HG03439 (cell line): ENCODE results near the gene SLF1.

Experiments
- ATAC-seq: cut with Tn5 transposase; IDR thresholded peaks from one replicate; pipeline ENCODE4 v1.9.1; 2021; ENCODE audit warnings: mild to moderate bottlenecking, moderate library complexity; ENCODE audit not compliant: unreplicated experiment

The SLF1 gene

GRCh38 chr5:94660506-94660905 lies 42.0 kb downstream of the SLF1 start:
- no peak for ATAC-seq

GRCh38 chr5:94661086-94661485 lies 42.6 kb downstream of the SLF1 start:
- no peak for ATAC-seq

- no peak for ATAC-seq
These were observed 49.5 kb downstream of the SLF1 start for GRCh38 chr5:94667937-94668336.

GRCh38 chr5:94670726-94671125 lies 52.3 kb downstream of the SLF1 start:
- no peak for ATAC-seq

GRCh38 chr5:94672746-94673145 lies 54.3 kb downstream of the SLF1 start:
- no peak for ATAC-seq

- ATAC-seq: no peak
These were observed 56.3 kb downstream of the SLF1 start for GRCh38 chr5:94674490-94675382.

- no peak for ATAC-seq
These were observed 57.6 kb downstream of the SLF1 start for GRCh38 chr5:94675965-94676618.

- ATAC-seq: no peak
These were observed 64.5 kb downstream of the SLF1 start for GRCh38 chr5:94682814-94683520.

- no peak for ATAC-seq
These were observed 71.4 kb downstream of the SLF1 start for GRCh38 chr5:94689908-94690307.

- no peak for ATAC-seq
These were observed 72.3 kb downstream of the SLF1 start for GRCh38 chr5:94690778-94691177.

GRCh38 chr5:94691291-94691690 lies 72.8 kb downstream of the SLF1 start:
- ATAC-seq: no peak

- ATAC-seq: no peak
These were observed 73.5 kb downstream of the SLF1 start for GRCh38 chr5:94691949-94692348.

- no peak for ATAC-seq
These were observed 74.1 kb downstream of the SLF1 start for GRCh38 chr5:94692581-94692980.

GRCh38 chr5:94693043-94693822 lies 74.8 kb downstream of the SLF1 start:
- ATAC-seq: no peak

- no peak for ATAC-seq
These were observed 75.4 kb downstream of the SLF1 start for GRCh38 chr5:94693845-94694370.

- ATAC-seq: no peak
These were observed 76.2 kb downstream of the SLF1 start for GRCh38 chr5:94694671-94695070.

GRCh38 chr5:94698197-94698596 lies 79.7 kb downstream of the SLF1 start:
- ATAC-seq: no peak

- ATAC-seq: no peak
These were observed 81.1 kb downstream of the SLF1 start for GRCh38 chr5:94699562-94699961.

- ATAC-seq: peak; percentile 79
These were observed 82.1 kb downstream of the SLF1 start for GRCh38 chr5:94700592-94700991.

- peak; percentile 41 for ATAC-seq
These were observed 84.3 kb downstream of the SLF1 start for GRCh38 chr5:94702729-94703128.

- no peak for ATAC-seq
These were observed 87.0 kb downstream of the SLF1 start for GRCh38 chr5:94705427-94705826.
